T follicular helper cell (primary cell): ENCODE results near the gene AGAP2.
"Not testable (repeated sequence)": the region's sequence is repeated elsewhere in the genome, so short reads cannot be mapped to it uniquely, and the experiment has no call there.

Experiments used
- DNase-seq: peaks from one replicate; pipeline ENCODE4 v3.0.0-alpha.2; 2020; ENCODE audit warnings: low read depth
- total RNA-seq, 2 experiments: gene quantifications; one replicate each; lab custom pipeline; 2026; lab: John Stamatoyannopoulos, UW

Gene AGAP2
- total RNA-seq: 53.8 to 162 reads per million in 2 experiments

GRCh38 chr12:57738661-57739237 is at the start of gene AGAP2:
Gene AGAP2, minus strand, starts transcription at chr12:57738742. Its CDS starts 496 bp downstream, at chr12:57738246.
- no peak for DNase-seq

- DNase-seq: no peak
Measured at GRCh38 chr12:57783861-57784260, 45.3 kb upstream of the AGAP2 start.

GRCh38 chr12:57783466-57783801 is 44.9 kb upstream of the AGAP2 start:
- DNase-seq: no peak

- DNase-seq: peak; percentile 95
Measured at GRCh38 chr12:57782608-57783465, 44.3 kb upstream of the AGAP2 start, which contains the start of gene TSFM. Gene TSFM, plus strand, starts transcription at chr12:57782787. Its CDS starts 15 bp downstream, at chr12:57782802.

DNA sequence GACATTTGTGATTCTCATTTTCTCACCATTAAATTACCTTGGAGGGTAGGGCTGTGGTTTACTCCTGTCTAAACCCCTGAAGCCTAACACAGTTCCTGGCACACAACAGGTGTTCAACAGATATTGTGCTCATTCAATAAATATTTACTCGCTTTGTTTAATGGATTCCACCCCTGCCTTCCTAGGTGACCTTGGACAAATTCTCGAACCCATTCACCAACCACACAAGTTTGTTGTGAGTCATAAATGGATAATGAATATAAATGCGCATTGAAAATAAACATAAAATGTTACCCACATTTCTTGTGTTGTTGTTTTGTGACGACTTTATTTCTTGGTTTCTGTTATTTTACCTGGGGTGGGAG is 43.7 kb upstream of the AGAP2 start:
- no peak for DNase-seq

DNA sequence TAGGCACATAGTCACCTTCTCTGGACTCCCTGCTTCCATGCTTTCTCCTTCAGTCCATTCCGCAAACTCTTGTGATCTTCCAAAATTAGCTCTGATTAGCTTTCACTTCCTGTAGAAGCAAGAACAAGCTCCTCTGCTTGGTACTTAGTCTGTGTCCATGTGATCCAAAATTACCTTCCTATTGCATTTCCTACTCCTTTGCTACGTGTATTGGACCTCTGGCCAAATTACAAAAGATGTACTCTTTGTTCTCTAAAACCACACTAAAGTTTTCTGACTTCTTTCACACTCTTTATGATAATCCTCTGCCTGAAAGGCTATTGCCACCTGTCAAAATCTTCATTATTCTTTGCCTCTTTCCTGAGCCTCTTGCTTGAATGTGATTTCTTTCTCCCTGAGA is 43.3 kb upstream of the AGAP2 start:
- no peak for DNase-seq

DNA sequence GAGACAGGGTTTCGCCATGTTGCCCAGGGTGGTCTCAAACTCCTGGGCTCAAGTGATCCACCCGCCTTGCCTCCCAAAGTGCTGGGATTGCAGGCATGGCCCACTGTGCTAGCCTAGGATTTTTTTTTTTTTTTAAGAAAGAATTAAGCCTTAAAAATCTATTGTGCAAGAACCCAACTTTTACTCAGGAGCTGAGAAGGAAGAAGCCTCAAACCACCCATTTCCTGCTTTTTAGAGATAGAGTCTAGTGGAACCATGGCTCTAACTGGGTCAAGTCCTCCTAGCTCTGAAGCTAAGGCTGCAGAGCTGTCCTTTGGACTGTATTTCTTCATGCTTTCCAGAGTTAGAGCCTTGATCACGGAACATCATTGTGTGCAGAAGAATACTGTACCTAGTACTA is 42.7 kb upstream of the AGAP2 start:
- DNase-seq: no peak

- DNase-seq: no peak
Measured at GRCh38 chr12:57780284-57780897, 41.8 kb upstream of the AGAP2 start.

DNA sequence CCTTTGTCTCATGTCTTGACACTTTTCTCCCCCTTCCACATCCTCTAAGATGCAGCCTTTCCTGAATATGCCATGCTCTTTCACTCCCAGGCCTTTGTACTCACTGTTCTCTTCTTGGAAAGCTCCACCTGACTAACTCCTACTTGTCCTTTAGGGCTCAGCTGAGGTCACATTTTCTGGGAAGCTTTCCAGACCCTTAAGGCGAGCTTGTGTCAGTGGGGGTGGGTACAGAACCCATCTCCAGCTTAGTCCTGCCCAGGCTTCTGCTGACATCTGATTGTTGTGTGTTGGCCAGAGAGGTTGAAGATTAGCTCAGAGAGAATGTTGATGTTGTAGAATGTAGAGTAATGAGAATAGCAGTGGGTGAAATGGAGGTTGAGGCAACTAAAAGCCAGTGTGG is 41.2 kb upstream of the AGAP2 start:
- DNase-seq: no peak

DNA sequence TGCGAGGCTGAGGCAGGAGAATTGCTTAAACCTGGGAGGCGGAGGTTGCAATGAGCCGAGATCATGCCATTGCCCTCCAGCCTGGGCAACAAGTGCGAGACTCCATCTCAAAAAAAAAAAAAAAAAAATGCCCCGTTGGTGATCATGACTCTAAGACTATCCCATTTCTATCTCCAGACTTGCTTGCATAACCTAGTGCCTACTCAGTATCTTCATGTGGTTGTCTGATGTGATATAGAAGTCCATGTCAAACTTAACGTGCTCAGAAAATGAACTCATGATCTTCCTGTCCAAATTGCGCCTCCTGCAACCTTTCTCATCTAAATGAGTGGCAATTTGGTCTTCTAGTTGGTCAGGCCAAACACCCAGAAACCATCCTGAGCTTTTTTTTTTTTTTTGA is 39.4 kb upstream of the AGAP2 start:
- DNase-seq: no peak

- DNase-seq: no peak
Measured at GRCh38 chr12:57777367-57777766, 38.8 kb upstream of the AGAP2 start.

DNA sequence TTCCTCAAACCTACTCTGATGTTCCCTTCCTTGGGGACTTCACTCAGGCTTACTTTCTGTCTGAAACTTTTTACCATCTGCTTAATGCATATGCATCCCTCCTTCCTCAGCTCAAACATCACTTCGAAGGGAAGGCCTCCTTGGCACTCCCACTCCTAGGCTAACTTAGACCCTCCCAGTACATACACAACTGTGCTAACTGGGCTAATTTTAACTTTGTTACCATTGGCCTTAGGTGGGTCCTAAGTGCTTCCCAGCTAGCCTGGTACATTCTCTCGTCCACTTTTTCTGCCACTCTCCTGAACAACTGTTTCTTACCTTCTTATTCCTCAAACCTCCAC is 37.7 kb upstream of the AGAP2 start:
- no peak for DNase-seq

DNA sequence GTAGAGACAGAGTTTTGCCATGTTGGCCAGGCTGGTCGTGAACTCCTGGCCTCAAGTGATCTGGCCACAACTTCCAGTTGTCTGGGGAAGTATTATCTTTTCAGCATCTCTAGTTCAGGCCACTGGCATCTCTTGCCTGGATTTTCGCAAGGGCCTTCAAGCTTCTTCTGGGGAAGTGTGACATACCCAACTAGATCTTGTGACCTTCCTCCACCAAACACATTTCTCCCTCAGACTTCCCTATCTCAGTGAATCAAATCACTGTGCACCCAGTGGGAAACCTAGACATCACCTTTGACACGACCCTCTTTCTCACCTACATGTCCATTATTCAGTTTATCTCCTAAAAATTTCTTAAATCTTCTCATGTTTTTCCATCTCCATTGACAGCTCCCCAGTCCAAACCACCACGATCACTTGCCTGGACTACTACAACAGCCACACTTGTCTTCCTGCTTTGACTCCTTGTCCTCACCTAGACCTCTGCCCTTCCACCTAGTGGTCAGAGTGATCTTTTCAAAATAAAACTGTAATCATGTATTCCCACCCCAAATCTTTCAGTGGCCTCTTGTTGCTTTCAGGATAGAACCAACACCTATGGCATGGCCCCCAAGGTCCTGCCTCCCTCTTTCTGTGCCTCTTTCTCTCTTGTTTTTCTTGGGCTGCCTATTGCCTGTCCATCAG is 37.2 kb upstream of the AGAP2 start:
- DNase-seq: no peak

- DNase-seq: no peak
Measured at GRCh38 chr12:57775044-57775443, 36.5 kb upstream of the AGAP2 start.

DNA sequence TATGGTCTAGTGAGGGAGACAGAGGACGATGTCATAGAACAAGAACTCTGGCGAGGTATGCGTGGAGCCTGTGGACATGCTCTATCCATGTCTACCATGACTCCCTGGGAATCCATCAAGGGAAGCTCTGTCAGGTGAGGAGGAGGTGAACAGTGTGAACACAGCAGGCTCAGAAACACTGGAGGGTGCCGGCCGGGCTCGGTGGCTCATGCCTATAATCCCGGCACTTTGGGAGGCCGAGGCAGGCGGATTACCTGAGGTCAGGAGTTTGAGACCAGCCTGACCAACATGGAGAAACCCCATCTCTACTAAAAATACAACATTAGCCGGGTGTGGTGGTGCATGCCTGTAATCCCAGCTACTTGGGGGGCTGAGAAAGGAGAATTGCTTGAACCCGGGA is 36.1 kb upstream of the AGAP2 start:
- DNase-seq: not testable (repeated sequence)

DNA sequence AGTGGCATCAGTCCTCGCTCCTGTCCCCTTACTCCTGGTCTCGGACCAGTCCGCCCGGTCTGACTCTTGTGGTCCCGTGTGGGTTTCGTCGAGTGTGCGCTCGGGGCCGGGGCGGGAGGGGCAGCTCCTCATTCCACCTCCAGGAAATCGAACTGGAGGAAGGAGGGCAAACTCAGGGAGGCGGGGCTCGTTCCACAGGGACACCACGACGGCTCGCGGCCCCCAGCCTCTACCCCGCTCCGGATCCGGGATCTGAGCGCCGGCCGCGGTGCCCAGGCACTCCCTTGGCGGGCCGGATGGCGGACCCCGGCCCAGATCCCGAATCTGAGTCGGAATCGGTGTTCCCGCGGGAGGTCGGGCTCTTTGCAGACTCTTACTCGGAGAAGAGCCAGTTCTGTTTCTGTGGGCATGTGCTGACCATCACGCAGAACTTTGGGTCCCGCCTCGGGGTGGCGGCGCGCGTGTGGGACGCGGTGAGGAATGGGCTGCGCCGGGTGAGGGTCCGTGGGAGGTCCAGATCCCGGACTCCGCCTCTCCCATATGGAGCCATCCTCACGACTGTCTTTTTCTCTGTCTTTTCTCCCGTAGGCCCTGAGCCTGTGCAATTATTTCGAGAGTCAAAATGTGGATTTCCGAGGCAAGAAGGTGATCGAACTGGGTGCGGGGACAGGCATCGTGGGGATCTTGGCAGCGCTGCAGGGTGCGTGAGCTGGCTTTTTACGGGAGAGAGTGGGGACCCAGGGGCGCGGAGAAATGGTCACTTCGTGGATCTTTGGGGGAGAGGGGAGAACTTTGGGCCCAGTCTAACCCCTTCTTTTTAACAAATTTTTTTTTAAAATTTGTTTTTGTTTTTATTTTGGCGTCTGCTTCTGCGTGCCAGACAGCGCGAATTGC is 34.1 kb upstream of the AGAP2 start, which contains the start of gene EEF1AKMT3:
TSS of gene EEF1AKMT3 (plus strand) at position 186 of the 894 bp plus-strand sequence. CDS start at position 297, 111 bp downstream.
- DNase-seq: no peak

GRCh38 chr12:57771873-57772428 is 33.4 kb upstream of the AGAP2 start, which contains the start of gene METTL1:
Gene METTL1, minus strand, starts transcription at chr12:57772105. Its CDS starts 22 bp downstream, at chr12:57772083.
- peak; percentile 85 for DNase-seq

DNA sequence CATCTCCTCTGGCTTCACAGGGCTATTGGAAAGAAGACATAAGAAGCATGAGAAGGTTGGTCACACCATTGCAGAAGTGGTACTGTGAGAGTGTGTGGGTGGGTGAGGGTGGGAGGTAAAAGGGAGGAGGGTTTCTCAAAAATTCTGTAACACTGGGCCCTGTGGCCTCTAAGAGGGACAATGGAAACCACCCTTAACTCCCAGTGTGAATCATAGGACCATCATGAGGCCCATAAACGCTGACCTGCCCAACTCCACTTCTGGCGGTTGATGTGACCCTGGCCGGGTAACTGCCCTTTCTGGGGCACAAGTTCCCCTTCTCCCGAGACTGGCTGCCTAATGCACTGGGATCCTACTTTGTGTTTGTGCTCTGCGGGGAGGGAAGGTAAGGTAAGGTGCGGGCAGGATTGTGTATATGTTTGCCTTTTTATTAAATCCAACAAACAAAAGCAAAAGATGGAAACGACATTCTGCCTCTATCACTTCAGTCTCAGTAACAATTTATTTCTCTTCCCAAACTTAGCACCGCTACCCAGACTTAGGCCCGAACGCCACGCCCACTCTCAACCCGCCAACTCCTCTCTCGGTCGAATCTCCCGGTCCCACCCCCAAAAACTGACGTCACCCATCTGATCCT is 32.8 kb upstream of the AGAP2 start:
- DNase-seq: peak; percentile 73

GRCh38 chr12:57770734-57771133 is 32.2 kb upstream of the AGAP2 start:
- DNase-seq: no peak

- no peak for DNase-seq
Measured at GRCh38 chr12:57769594-57769993, 31.1 kb upstream of the AGAP2 start.
